ENCODE measurements around the gene ARHGAP24.

Gene ARHGAP24

DNA sequence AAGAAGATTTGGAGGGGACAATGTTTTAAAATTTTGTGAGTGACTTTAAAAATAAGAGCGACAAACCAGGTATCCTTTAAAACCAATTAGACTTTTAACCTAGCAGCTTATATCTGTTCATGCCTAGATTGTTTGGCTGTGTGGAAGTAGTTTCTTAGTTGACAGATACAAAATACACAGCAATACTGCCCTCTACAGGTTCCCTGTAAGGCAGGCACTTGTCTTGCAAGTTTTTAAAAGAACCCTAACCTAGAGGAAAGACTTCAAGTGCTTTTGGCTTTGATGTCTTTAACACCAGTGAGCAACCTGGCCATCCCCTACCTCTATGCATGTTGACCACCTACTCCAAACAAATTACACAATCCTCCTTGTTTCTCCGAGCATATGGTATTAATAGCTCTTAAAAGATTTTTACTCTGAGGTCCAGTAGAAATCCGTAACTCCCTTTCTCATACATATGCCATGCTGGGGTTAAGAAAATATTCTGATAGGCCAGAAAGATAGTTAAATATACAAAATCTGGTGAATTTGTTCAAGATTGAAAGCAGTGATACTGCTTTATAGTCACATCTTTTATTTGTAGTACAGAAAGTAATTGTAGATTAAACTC, 273.0 kb downstream of the ARHGAP24 start:
- no peak for DNase-seq

- no peak for DNase-seq
These were observed 273.7 kb downstream of the ARHGAP24 start for GRCh38 chr4:85748654-85749053.

DNA sequence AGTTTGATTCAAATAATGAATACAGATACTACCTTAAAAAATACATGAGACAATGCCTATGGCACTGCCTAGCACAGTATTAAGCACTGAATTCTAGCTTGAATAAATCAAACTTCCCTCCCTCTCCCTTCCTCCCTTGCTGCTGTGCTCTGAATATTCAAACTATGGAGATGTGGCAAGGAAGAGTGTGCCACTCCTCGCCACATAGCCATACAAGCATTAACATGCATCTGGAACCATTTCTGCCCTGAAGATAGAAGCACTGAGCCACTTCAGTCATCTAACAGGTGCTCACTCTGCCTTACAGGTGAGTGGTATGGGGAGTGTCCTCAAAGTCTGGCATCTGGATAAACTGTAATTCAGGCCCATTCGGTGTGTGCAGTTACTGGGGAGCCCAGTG, 276.9 kb downstream of the ARHGAP24 start:
- DNase-seq: no peak

- DNase-seq: no peak
These were observed 280.3 kb downstream of the ARHGAP24 start for GRCh38 chr4:85755285-85755684.

- no peak for DNase-seq
These were observed 282.0 kb downstream of the ARHGAP24 start for GRCh38 chr4:85756938-85757337.

- DNase-seq: no peak
These were observed 284.4 kb downstream of the ARHGAP24 start for GRCh38 chr4:85759388-85759787.

- no peak for DNase-seq
These were observed 285.6 kb downstream of the ARHGAP24 start for GRCh38 chr4:85760511-85760910.

GRCh38 chr4:85761803-85762528, 287.0 kb downstream of the ARHGAP24 start:
- DNase-seq: no peak

DNA sequence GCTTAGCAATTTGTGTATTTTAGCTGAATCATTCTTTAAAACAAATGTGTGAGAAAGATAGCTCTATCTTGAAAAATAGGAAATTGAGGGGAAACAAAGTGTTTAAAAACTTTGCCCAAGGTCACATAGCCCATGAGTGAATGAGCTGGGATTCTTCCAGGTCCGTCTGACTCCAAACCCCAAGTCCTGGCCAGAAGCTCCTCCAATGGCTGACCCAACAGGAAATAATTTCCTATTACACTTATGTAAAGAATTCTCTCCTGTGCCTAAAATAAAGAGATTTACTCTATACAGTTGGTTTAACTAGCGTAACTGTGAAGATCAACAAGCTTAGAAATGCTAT, 287.6 kb downstream of the ARHGAP24 start:
- no peak for DNase-seq

- no peak for DNase-seq
These were observed 288.3 kb downstream of the ARHGAP24 start for GRCh38 chr4:85763202-85763601.

GRCh38 chr4:85767649-85768048, 292.7 kb downstream of the ARHGAP24 start:
- DNase-seq: no peak

- no peak for DNase-seq
These were observed 294.1 kb downstream of the ARHGAP24 start for GRCh38 chr4:85769009-85769408.

GRCh38 chr4:85772470-85772869, 297.5 kb downstream of the ARHGAP24 start:
- no peak for DNase-seq

DNA sequence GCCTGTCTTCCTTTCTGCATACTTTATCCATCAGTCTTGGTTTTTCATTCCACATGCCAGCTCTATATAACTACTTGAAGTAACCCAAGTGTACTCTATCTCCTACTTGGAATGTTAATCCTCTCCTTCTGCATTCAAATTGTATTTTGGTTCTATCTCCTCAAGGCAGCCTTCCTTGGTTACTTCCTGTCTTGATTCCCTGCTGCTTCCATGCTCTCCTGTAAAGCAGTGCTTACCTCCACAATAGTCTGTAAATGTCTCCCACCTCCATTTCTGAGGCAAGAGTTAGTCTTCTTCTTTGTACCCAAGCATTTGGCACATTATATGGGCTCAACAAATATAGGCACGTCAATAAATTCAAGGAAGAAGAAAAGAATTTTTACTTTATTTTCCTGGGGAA, 298.4 kb downstream of the ARHGAP24 start:
- DNase-seq: no peak

DNA sequence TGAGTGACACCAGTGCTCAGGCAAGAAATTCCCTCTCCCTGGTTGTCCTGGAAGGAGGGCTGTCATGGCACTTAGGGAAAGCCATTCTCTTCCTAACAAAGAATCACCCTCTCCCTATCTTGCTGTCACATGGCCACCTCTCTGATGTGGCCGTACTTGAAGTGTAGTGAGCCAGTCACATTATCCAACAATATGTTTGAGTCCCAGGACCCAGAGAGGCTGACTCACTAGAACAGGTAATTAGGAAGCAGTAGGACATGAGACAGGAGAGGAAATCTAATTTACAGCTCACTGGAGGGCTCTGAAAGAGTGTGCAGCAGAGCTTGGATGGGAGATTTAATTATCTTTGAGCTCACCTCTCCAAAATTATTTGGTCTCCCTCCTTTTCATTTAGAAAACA, 299.1 kb downstream of the ARHGAP24 start:
- no peak for DNase-seq

- no peak for DNase-seq
These were observed 299.5 kb downstream of the ARHGAP24 start for GRCh38 chr4:85774489-85774888.

GRCh38 chr4:85776096-85776495, 301.1 kb downstream of the ARHGAP24 start:
- no peak for DNase-seq

GRCh38 chr4:85776579-85776978, 301.6 kb downstream of the ARHGAP24 start:
- DNase-seq: no peak

- no peak for DNase-seq
These were observed 303.1 kb downstream of the ARHGAP24 start for GRCh38 chr4:85777908-85778631.

DNA sequence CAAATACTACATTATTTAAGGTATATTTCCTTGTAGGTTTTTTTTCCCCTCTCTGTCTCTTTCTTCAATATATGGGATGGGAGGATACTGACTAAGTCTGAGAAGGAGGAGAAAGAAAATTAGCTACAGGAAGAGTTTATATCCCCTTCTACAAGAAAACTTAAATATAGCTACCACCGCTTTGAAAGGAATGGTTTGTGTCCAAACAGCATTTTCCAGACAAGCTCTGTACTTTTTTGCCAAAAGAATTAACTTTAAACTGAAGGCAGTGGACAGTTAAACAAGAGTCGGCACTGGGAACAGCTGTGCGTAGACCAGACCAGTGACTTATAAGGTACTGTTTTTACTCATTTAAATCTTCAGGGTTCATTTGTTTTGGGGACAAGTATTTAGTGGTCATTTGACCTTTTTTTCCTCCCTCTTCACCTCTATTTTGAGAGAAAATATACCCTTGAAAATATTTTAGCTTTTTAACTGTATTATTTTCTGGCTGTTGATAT, 303.7 kb downstream of the ARHGAP24 start:
- no peak for DNase-seq

DNA sequence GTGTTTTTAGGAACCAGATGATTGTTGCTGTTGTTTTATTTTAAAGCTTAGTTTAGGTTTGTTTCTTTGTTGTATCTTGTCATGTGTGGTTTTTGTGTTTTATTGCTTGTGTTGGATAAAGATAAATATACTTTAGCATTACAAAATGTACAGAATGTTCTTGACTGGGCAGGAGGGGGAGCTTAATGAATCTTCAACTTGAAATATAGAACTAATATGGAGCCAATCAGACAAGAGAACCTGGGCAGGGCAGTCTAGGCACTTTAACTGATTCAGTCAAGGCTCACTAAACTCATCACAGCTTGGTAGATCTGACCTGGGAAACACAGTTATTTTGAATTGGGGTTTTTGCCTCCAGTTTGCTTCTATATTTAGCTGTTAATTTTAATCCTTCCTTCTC, 304.2 kb downstream of the ARHGAP24 start:
- no peak for DNase-seq

- DNase-seq: no peak
These were observed 305.7 kb downstream of the ARHGAP24 start for GRCh38 chr4:85780664-85781063.

DNA sequence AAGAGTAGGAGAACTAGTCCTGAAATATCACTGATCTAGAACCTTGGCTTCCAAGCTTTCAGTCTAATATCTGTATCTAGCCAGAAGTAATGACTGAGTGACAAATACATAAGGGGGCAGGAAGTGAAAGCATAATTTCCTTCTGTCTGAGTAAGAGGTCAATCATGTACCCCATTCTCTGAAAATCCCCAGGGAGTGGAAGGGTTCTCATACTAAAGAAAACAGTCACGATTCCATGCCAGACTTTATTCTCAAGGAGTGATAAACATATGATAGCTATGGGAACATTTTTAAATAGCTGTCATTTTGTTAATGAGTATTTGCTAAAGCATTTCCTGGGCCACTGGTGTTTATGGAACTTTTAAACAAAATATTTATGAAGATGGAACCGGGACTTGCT, 308.5 kb downstream of the ARHGAP24 start:
- no peak for DNase-seq

GRCh38 chr4:85783900-85784299, 308.9 kb downstream of the ARHGAP24 start:
- DNase-seq: no peak

Measured in stimulated activated CD4-positive, alpha-beta T cell treated with anti-CD3 and anti-CD28 coated beads, Interleukin-4, amount 100 ng/mL, for 24 hours (primary cell).